RWPE1 (cell line): ENCODE data around the gene CLIC3.
"Not testable (repeated sequence)": the region's sequence is repeated elsewhere in the genome, so short reads cannot be mapped to it uniquely, and the experiment has no call there.

Experiments used
- CTCF ChIA-PET: fragments of 350-600 bp; sonication (Branson Sonifier 250); formaldehyde crosslinking; extraction: SDS; loops from one replicate; lab custom pipeline; 2021; lab: Yijun Ruan, JAX
- POLR2A ChIA-PET: fragments of 400-600 bp; formaldehyde crosslinking; extraction: SDS; loops from one replicate; lab custom pipeline; 2020; ENCODE audit warnings: antibody characterized with exemption; ENCODE audit not compliant: low non-redundant PET; lab: Yijun Ruan, JAX
- DNase-seq: peaks from one replicate; pipeline ENCODE4 v3.0.0; 2012; ENCODE audit warnings: low spot score
- H3K27ac ChIP-seq: fragments of 450-650 bp; 2 replicates; pipeline ENCODE4 v1.5.1; 2017
- CTCF ChIP-seq: fragments of 450-650 bp; conservative IDR thresholded peaks from 2 replicates; pipeline ENCODE4 v1.5.1; 2017; ENCODE audit warnings: low read depth, mild to moderate bottlenecking

CLIC3 gene

GRCh38 chr9:137006116-137007003 is 10.0 kb upstream of the CLIC3 start:
- CTCF ChIA-PET = interaction anchor here (0.6 to 1.8 kb wide), 2 partner anchors 40 to 59 kb away, joined by 6 to 7 read pairs; partner anchors contain the start of gene NPDC1
- POLR2A ChIA-PET = no interaction called here
- no peak for TF ChIP-seq CTCF
- H3K27ac ChIP-seq = no peak overlapping the region
- no peak for DNase-seq

- CTCF ChIA-PET = interaction anchor here (0.7 to 1.1 kb wide), 3 partner anchors 10 to 14 kb away, joined by 3 to 5 read pairs (median 4); no protein-coding TSS in a partner anchor
- H3K27ac ChIP-seq, DNase-seq, POLR2A ChIA-PET: not testable (repeated sequence)
- peak; percentile 75 for TF ChIP-seq CTCF
Measured at GRCh38 chr9:137004285-137004684, 7.9 kb upstream of the CLIC3 start.

GRCh38 chr9:137002646-137003041 is 6.3 kb upstream of the CLIC3 start:
- no peak for TF ChIP-seq CTCF
- CTCF ChIA-PET = interaction anchor here (1.7 to 3.0 kb wide), 2 partner anchors 27 to 33 kb away, joined by 7 to 16 read pairs; no protein-coding TSS in a partner anchor
- peak overlapping the region; percentile 10 for H3K27ac ChIP-seq
- no peak for DNase-seq
- POLR2A ChIA-PET = no interaction called here

- POLR2A ChIA-PET = no interaction called here
- CTCF ChIA-PET = interaction anchor here (0.7 to 3.0 kb wide), 3 partner anchors 27 to 44 kb away, joined by 4 to 16 read pairs (median 7); partner anchors contain the start of gene NPDC1
- DNase-seq = no peak
- H3K27ac ChIP-seq = peak overlapping the region; percentile 10; the same call in 1 of the 2 replicates
- TF ChIP-seq CTCF = no peak
Measured at GRCh38 chr9:137001857-137002645, 5.7 kb upstream of the CLIC3 start.

- DNase-seq = no peak
- ChIA-PET CTCF (interaction anchor here (0.6 to 3.0 kb wide), 5 partner anchors 29 to 56 kb away, joined by 3 to 16 read pairs (median 4); partner anchors contain the start of gene FBXW5), POLR2A (interaction anchor here (0.6 to 1.4 kb wide), 2 partner anchors 8 to 224 kb away, joined by 4 to 5 read pairs; partner anchors contain the start of gene PAXX)
- peak overlapping the region; percentile 93 for H3K27ac ChIP-seq
- TF ChIP-seq CTCF = no peak
Measured at GRCh38 chr9:137000177-137000930, 4.0 kb upstream of the CLIC3 start.
